RPMI8226 (cell line): ENCODE data around the gene KCNAB2.

Experiments
- DNase-seq: peaks from one replicate; pipeline ENCODE4 v3.0.0-alpha.2; 2015

KCNAB2 gene

GRCh38 chr1:6113116-6113515 is 67.4 kb downstream of the KCNAB2 start:
- no peak for DNase-seq

GRCh38 chr1:6113745-6114144 is 68.1 kb downstream of the KCNAB2 start:
- DNase-seq: no peak

- no peak for DNase-seq
Observed at GRCh38 chr1:6116137-6116536, 70.4 kb downstream of the KCNAB2 start.

GRCh38 chr1:6117064-6117463 is 71.4 kb downstream of the KCNAB2 start:
- DNase-seq: no peak

- DNase-seq: no peak
Observed at GRCh38 chr1:6117624-6118023, 71.9 kb downstream of the KCNAB2 start.

GRCh38 chr1:6118415-6118814 is 72.7 kb downstream of the KCNAB2 start:
- DNase-seq: no peak

GRCh38 chr1:6121021-6121421 is 75.3 kb downstream of the KCNAB2 start:
- DNase-seq: no peak

GRCh38 chr1:6121651-6122370 is 76.1 kb downstream of the KCNAB2 start:
- DNase-seq: no peak

GRCh38 chr1:6123083-6123482 is 77.4 kb downstream of the KCNAB2 start:
- no peak for DNase-seq

GRCh38 chr1:6123816-6124215 is 78.1 kb downstream of the KCNAB2 start:
- no peak for DNase-seq

- DNase-seq: no peak
Observed at GRCh38 chr1:6124341-6124740, 78.7 kb downstream of the KCNAB2 start.

- no peak for DNase-seq
Observed at GRCh38 chr1:6124746-6125365, 79.2 kb downstream of the KCNAB2 start.

- DNase-seq: no peak
Observed at GRCh38 chr1:6125366-6125765, 79.7 kb downstream of the KCNAB2 start.

- DNase-seq: no peak
Observed at GRCh38 chr1:6126028-6126427, 80.3 kb downstream of the KCNAB2 start.

- no peak for DNase-seq
Observed at GRCh38 chr1:6126521-6127067, 80.9 kb downstream of the KCNAB2 start.

GRCh38 chr1:6127587-6128163 is 82.0 kb downstream of the KCNAB2 start:
- peak; percentile 79 for DNase-seq

- DNase-seq: no peak
Observed at GRCh38 chr1:6128276-6129081, 82.8 kb downstream of the KCNAB2 start.

- DNase-seq: no peak
Observed at GRCh38 chr1:6129313-6129712, 83.6 kb downstream of the KCNAB2 start.

- no peak for DNase-seq
Observed at GRCh38 chr1:6130036-6130435, 84.3 kb downstream of the KCNAB2 start.

GRCh38 chr1:6130596-6130995 is 84.9 kb downstream of the KCNAB2 start:
- no peak for DNase-seq

- DNase-seq: no peak
Observed at GRCh38 chr1:6131561-6131960, 85.9 kb downstream of the KCNAB2 start.

- DNase-seq: no peak
Observed at GRCh38 chr1:6133146-6133895, 87.6 kb downstream of the KCNAB2 start.

- no peak for DNase-seq
Observed at GRCh38 chr1:6134206-6134605, 88.5 kb downstream of the KCNAB2 start.
